HG03558 (cell line): ENCODE results near the gene OR10J1.

Source experiments
- ATAC-seq: cut with Tn5 transposase; IDR thresholded peaks from one replicate; pipeline ENCODE4 v1.9.1; 2021; ENCODE audit warnings: moderate number of reproducible peaks; ENCODE audit not compliant: unreplicated experiment; ENCODE audit errors: extremely low read depth

Gene OR10J1

DNA sequence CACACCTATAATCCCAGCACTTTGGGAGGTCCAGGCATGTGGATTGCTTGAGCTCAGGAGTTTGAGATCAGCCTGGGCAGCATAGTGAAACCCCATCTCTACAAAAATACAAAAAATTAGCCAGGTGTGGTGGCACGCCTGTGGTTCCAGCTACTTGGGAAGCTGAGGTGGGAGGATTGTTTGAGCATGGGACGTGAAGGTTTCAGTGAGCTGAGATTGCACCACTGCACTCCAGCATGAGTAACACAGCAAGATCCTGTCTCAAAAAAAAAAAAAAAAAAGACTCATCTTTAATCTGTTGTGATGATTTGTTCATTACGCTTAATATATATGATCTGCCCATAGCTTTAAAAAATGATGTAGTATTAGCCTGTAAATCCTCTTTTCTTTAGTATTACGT, 44.0 kb downstream of the OR10J1 start:
- ATAC-seq: no peak
